GM23338 (cell line): ENCODE results near the gene ZMPSTE24.

ENCODE experiments used
- CTCF ChIP-seq, 2 experiments: fragments of 200-600 bp in 1 of 2; sonication (generic) in 1 of 2; conservative IDR thresholded peaks; 2 replicates each; pipeline versions ENCODE4 v1.5.1 to v1.6.1; 2016 to 2017; ENCODE audit warnings: antibody characterized with exemption in 2 of 2, low read depth in 2 of 2, mild to moderate bottlenecking in 2 of 2, moderate library complexity in 1 of 2
- EZH2 ChIP-seq: fragments of 200-600 bp; sonication (generic); IDR thresholded peaks from one replicate; pipeline ENCODE4 v1.8.0; 2017; ENCODE audit warnings: antibody characterized with exemption, mild to moderate bottlenecking, low read depth; ENCODE audit not compliant: unreplicated experiment
- POLR2AphosphoS5 ChIP-seq: IDR thresholded peaks from 2 replicates; pipeline ENCODE4 v1.6.1; 2016; ENCODE audit warnings: antibody characterized with exemption, low read depth

GRCh38 chr1:40309374-40310128 is 51.5 kb downstream of the ZMPSTE24 start:
- TF ChIP-seq EZH2 (no peak), CTCF (conservative IDR thresholded peaks at IDR 0.05; ENCODE audit: low read depth in 2 of 2) (no peak), POLR2AphosphoS5 (no peak)
